ENCODE results near the gene DOP1A.

DNA sequence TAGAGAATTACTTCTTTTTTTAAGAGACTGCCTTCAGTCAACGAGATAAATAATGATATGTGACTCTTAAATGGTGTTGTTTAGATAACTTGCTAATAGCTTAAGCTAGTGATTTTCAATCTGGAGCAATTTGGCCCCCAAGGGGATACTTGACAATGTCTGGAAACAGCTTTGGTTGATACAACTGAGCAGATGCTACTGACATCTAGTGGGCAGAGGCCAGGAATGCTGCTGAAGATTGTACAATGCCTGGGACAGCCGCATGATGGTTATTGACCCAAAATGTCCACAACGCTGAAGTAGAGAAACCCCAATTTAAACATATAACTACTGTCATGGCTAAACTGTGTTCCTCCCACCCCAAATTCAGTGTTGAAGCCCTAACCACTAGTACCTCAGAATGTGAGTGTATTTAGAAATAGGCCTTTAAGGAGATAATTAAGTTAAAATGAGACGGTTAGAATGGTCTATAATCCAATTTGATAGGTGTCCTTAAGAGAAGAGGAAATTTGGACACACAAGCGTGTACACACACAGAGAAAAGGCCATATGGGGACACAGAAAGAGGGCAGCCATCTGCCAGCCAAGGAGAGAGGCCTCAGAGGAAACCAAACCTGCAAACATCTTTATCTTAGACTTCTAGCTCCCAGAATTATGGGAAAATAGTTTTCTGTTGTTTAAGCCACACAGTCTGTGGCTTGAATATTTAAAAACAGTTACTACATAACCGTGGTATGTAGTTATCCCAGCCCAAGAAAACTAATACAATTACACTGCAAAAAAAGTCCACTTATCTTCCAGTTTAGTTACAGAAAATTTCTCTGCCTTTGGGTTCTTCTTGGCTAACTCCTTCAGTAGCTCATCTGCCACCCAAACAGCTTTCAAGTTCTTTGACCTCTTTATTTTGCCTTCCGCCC, 147.9 kb downstream of the DOP1A start:
- TF ChIP-seq, protein P1, sequence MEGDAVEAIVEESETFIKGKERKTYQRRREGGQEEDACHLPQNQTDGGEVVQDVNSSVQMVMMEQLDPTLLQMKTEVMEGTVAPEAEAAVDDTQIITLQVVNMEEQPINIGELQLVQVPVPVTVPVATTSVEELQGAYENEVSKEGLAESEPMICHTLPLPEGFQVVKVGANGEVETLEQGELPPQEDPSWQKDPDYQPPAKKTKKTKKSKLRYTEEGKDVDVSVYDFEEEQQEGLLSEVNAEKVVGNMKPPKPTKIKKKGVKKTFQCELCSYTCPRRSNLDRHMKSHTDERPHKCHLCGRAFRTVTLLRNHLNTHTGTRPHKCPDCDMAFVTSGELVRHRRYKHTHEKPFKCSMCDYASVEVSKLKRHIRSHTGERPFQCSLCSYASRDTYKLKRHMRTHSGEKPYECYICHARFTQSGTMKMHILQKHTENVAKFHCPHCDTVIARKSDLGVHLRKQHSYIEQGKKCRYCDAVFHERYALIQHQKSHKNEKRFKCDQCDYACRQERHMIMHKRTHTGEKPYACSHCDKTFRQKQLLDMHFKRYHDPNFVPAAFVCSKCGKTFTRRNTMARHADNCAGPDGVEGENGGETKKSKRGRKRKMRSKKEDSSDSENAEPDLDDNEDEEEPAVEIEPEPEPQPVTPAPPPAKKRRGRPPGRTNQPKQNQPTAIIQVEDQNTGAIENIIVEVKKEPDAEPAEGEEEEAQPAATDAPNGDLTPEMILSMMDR (IDR thresholded peaks at IDR 0.05), result peak; percentile 89
- no peak for TF ChIP-seq EZH2 (IDR thresholded peaks at IDR 0.05)
